Peyer's patch (tissue), 4 donors: ENCODE results near the gene LAGE3. TPM values are rescaled to one million over a fixed set of nuclear protein-coding genes. Genes with fewer than 3 reads are reported as not detected.

ENCODE experiments used
- DNase-seq, 3 donors: peaks; one replicate each; pipeline ENCODE4 v3.0.0-alpha.2; 2017 to 2019
- H3K27ac ChIP-seq, 4 donors: fragments of 200-600 bp; sonication (generic); one replicate each; pipeline ENCODE4 v1.5.1; 2016 to 2019
- H3K27me3 ChIP-seq, 2 donors: fragments of 200-600 bp; sonication (generic); one replicate each; pipeline ENCODE4 v1.5.1; 2019
- H3K36me3 ChIP-seq, 3 donors: fragments of 200-600 bp; sonication (generic); one replicate each; pipeline ENCODE4 v1.5.1; 2016 to 2019
- H3K4me1 ChIP-seq, 4 donors: fragments of 200-600 bp; sonication (generic); one replicate each; pipeline ENCODE4 v1.5.1; 2016 to 2019
- H3K4me3 ChIP-seq, 4 donors: fragments of 200-600 bp; sonication (generic); 1 replicate in 3 of 4; 2 replicates in 1 of 4; pipeline ENCODE4 v1.5.1; 2016 to 2019; ENCODE audit warnings: mild to moderate bottlenecking in 1 of 4
- H3K9me3 ChIP-seq, 4 donors: fragments of 200-600 bp; sonication (generic); one replicate each; pipeline ENCODE4 v1.5.1; 2016 to 2019; ENCODE audit warnings: mild to moderate bottlenecking in 1 of 4
- POLR2A ChIP-seq, 2 donors: fragments of 450-650 bp; IDR thresholded peaks; one replicate each; pipeline ENCODE4 v1.5.1; 2017; ENCODE audit warnings: antibody characterized with exemption in 2 of 2, mild to moderate bottlenecking in 2 of 2, moderate library complexity in 2 of 2
- total RNA-seq, 4 donors: library from RNA; depleted of rRNA; stranded (reverse); fragments of >200 nt; gene quantifications; one replicate each; pipeline ENCODE4 v1.1.0, GENCODE V29; 2016
- TF ChIP-seq, protein P1 (sequence below), 6 experiments: fragments of 450-650 bp in 4 of 6; fragments of 200-600 bp in 2 of 6; sonication (generic) in 1 of 6; IDR thresholded peaks; one replicate each; pipeline ENCODE4 v1.5.1; 2017 to 2019; ENCODE audit warnings: antibody characterized with exemption in 6 of 6, mild to moderate bottlenecking in 3 of 6, moderate library complexity in 1 of 6

The LAGE3 gene
- total RNA-seq, 4 donors from 2014 or later, result 8.5 to 15.7 (median 10.8) TPM

DNA sequence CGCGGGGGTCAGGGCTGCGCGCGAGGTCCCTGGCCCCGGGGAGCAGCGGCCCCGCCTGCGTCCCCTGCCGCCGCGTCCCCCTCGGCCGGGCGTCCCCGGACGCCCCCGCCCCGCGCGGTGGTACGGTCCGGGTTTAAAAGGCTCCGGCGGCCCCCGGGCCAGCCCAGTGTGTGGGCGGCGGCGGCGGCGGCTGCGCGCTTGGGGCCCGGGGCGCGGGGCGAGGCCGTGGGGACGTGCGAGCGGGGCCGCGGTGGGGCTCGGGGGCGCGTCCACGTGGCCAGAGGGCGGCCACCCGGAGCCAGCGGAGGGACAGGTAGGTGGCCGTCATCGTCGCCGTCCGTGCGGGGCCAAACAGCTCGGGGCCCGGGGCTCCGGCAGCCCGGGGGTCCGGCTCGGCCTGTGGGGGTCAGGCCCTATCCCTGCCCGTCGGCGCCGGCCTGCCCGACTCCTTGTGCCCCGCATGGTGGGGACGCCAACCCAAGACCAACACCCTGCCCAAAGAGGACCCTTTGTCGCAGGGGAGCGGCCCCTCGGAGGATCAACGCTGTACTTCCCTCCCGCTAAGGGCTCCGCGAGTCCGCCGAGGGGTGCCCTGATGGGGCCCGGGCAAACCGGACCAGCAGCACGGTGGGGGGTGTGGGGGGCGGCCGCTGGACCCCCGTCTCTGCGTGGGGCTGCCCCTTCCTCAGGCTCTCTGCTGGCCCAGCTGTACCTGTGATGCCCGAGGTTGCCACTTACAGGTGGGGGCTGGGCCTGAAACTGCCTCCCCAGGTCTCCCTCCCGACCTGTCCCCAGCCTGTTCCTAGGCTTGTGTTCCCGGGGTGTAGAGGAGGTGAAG is 20.7 kb downstream of the LAGE3 start, which contains the start of gene PLXNA3:
Gene PLXNA3, plus strand, starts transcription at position 166 of the 838 bp plus-strand sequence. CDS start 1,903 bp downstream, outside the sequence.
- no peaks in the 10 kb centered on the region for H3K36me3 ChIP-seq
- H3K27me3 ChIP-seq, result no peaks in the 10 kb centered on the region
- H3K27ac ChIP-seq, result peak within 1 kb of the TSS; percentile 54 to 87 (median 75)
- H3K4me1 ChIP-seq, result peaks cover 0 to 3% (median 2%) of the 10 kb centered on the region in 4 donors
- H3K4me3 ChIP-seq, result peak within 1 kb of the TSS; percentile 66 to 72 (median 70)
- TF ChIP-seq, protein P1, sequence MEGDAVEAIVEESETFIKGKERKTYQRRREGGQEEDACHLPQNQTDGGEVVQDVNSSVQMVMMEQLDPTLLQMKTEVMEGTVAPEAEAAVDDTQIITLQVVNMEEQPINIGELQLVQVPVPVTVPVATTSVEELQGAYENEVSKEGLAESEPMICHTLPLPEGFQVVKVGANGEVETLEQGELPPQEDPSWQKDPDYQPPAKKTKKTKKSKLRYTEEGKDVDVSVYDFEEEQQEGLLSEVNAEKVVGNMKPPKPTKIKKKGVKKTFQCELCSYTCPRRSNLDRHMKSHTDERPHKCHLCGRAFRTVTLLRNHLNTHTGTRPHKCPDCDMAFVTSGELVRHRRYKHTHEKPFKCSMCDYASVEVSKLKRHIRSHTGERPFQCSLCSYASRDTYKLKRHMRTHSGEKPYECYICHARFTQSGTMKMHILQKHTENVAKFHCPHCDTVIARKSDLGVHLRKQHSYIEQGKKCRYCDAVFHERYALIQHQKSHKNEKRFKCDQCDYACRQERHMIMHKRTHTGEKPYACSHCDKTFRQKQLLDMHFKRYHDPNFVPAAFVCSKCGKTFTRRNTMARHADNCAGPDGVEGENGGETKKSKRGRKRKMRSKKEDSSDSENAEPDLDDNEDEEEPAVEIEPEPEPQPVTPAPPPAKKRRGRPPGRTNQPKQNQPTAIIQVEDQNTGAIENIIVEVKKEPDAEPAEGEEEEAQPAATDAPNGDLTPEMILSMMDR (IDR thresholded peaks at IDR 0.05), result no peak
- peak in 1 of 2 donors; percentile 86 for TF ChIP-seq POLR2A (IDR thresholded peaks at IDR 0.05)
- DNase-seq, result peak; percentile 61 to 74 (median 62)
- H3K9me3 ChIP-seq, result no peaks in the 10 kb centered on the region

DNA sequence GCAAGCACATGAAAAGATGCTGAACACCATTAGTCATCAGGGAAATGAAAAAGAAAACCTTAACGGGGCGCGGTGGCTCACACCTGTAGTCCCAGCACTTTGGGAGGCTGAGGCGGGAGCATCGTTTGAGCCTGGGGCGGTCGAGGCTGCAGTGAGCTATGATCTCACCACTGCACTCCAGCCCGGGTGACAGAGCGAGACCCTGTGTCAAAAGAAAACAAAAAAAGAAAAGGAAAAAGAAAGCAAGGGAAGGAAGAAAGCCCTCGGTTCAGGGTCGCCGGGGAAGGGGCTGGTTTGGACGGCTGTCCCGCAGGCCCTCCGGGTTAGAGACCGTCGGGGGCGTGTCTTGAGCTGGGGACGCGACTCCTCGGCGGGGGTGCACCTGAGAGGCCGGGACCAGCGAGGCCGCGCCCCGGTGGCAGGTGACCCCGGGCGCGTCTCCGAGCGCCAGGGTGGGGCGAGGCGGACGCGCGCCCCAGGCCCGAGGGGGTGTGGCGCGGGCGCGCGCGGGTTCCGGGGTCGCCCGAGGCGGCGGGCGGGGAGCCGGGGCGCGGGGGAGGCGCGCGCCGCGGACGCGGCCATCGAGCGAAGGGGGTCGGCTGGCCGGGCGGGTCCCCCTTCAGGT is 21.5 kb downstream of the LAGE3 start:
- peak overlapping the region; percentile 66 to 72 (median 70) for H3K4me3 ChIP-seq
- H3K27ac ChIP-seq, result peak overlapping the region; percentile 54 to 87 (median 75)
- peaks cover 0 to 3% (median 2%) of the 10 kb centered on the region in 4 donors for H3K4me1 ChIP-seq
- TF ChIP-seq, protein P1 (IDR thresholded peaks at IDR 0.05), result no peak
- no peak for TF ChIP-seq POLR2A (IDR thresholded peaks at IDR 0.05)
- H3K36me3 ChIP-seq, result no peaks in the 10 kb centered on the region
- no peaks in the 10 kb centered on the region for H3K9me3 ChIP-seq
- no peaks in the 10 kb centered on the region for H3K27me3 ChIP-seq
- peak; percentile 67 to 82 (median 70) for DNase-seq

GRCh38 chrX:154452823-154453222 is 26.3 kb downstream of the LAGE3 start:
- Histone ChIP-seq H3K9me3 (no peaks in the 10 kb centered on the region), H3K4me3 (no peak overlapping the region), H3K4me1 (no peaks in the 10 kb centered on the region), H3K27me3 (no peaks in the 10 kb centered on the region), H3K27ac (no peak overlapping the region), H3K36me3 (peaks cover 0 to 22% (median 0%) of the 10 kb centered on the region in 3 donors)
- no peak for DNase-seq
- TF ChIP-seq, protein P1 (IDR thresholded peaks at IDR 0.05), result no peak
- no peak for TF ChIP-seq POLR2A (IDR thresholded peaks at IDR 0.05)

GRCh38 chrX:154450312-154450711 is 28.8 kb downstream of the LAGE3 start:
- H3K9me3 ChIP-seq, result no peaks in the 10 kb centered on the region
- TF ChIP-seq POLR2A (IDR thresholded peaks at IDR 0.05), result no peak
- H3K4me3 ChIP-seq, result no peak overlapping the region
- H3K36me3 ChIP-seq, result peaks cover 0 to 22% (median 0%) of the 10 kb centered on the region in 3 donors
- no peak overlapping the region for H3K27ac ChIP-seq
- peaks cover 0 to under 1% (median 0%) of the 10 kb centered on the region in 4 donors for H3K4me1 ChIP-seq
- no peaks in the 10 kb centered on the region for H3K27me3 ChIP-seq
- no peak for DNase-seq

- Histone ChIP-seq H3K27ac (no peak overlapping the region), H3K9me3 (no peaks in the 10 kb centered on the region), H3K36me3 (peaks cover 0 to 22% (median 0%) of the 10 kb centered on the region in 3 donors), H3K4me3 (no peak overlapping the region), H3K27me3 (no peaks in the 10 kb centered on the region), H3K4me1 (peaks cover 0 to 8% (median 0%) of the 10 kb centered on the region in 4 donors)
- TF ChIP-seq, protein P1 (IDR thresholded peaks at IDR 0.05), result no peak
- no peak for TF ChIP-seq POLR2A (IDR thresholded peaks at IDR 0.05)
- no peak for DNase-seq
Observed at GRCh38 chrX:154449618-154450017, 29.5 kb downstream of the LAGE3 start.

- no peak overlapping the region for H3K27ac ChIP-seq
- DNase-seq, result no peak
- peaks cover 0 to 10% (median 1%) of the 10 kb centered on the region in 4 donors for H3K4me1 ChIP-seq
- TF ChIP-seq POLR2A (IDR thresholded peaks at IDR 0.05), result no peak
- TF ChIP-seq, protein P1 (IDR thresholded peaks at IDR 0.05), result no peak
- no peaks in the 10 kb centered on the region for H3K9me3 ChIP-seq
- no peaks in the 10 kb centered on the region for H3K27me3 ChIP-seq
- H3K36me3 ChIP-seq, result peaks cover 0 to 22% (median 0%) of the 10 kb centered on the region in 3 donors
- H3K4me3 ChIP-seq, result no peak overlapping the region
Observed at GRCh38 chrX:154448484-154448883, 30.6 kb downstream of the LAGE3 start.
